NCI-H774 (cell line): ENCODE results near the gene CCDC122.

Source experiments
- DNase-seq: peaks from one replicate; lab custom pipeline; 2025; lab: John Stamatoyannopoulos, UW

CCDC122 gene

GRCh38 chr13:43878892-43879754, at the start of gene CCDC122:
TSS of gene CCDC122 (minus strand) at chr13:43879740. CDS start at chr13:43869376, 10,364 bp downstream.
- peak; percentile 39 for DNase-seq

DNA sequence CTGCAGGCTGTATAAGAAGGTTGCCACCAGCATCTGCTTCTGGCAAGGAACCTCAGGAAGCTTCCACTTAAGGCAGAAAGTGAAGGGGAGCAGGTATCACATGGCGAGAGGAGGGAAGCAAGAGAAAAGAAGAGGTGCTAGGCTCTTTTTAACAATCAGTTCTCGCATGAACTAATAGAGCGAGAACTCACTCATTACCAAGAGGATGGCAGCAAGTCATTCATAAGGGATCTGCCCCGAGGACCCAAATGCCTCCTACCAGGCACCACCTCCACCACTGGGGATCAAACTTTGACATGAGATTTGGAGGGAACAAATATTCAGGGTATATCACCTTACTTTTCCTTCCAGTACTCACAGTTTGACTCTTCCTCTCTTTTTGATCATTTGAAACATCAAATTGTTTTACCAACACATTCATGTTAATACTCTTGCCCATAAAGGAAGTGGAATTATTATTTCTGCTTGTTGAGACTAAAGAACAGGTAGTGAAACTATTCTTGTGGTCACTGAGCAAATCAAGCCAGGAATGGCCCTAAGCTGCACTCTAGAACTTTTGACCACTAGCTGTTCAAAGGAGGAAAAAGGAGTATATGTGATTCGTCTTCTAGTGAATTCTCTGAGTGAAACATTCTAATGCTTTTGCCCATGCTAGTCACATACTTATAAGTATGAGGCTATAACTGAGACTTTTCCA, 45.2 kb upstream of the CCDC122 start:
- no peak for DNase-seq

- no peak for DNase-seq
Measured at GRCh38 chr13:43920965-43921674, 41.6 kb upstream of the CCDC122 start.

- no peak for DNase-seq
Measured at GRCh38 chr13:43918636-43919035, 39.1 kb upstream of the CCDC122 start.

GRCh38 chr13:43916828-43917227, 37.3 kb upstream of the CCDC122 start:
- DNase-seq = no peak

DNA sequence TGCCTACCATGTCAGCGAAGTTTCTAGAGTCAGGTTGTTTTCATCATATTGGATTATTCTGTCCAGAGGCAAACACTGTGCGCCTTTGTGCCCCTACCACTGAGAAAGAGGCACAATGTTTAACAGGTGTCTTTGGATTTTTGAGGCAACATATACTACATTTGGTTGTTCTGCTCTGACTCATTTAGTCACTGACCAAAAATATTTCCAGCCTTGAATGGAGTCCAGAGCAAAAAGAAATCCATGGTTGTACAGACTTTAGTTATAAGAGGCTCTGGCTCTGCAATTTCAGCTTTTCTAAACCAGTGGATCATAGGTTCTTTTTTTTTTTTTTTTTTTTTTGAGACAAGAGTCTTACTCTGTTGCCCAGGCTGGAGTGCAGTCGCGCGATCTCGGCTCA, 35.9 kb upstream of the CCDC122 start:
- no peak for DNase-seq

DNA sequence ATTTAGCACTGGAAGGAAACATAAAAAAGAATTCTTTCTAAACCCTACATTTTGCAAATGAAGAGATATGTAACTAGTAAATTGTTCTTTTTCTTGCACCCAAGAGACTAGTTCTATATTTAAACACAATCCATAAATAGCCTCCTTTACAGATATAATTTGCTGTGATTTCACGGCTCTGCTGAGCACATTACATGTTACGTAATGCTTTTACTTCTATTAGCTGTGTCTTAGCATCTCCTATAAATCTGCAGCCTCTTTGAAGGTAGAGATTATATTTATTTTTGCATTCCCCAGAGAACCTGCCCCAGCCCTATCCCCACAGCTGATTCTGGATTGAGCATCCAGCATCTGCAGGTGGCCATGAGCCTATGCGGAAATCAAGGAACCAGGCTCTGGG, 32.3 kb upstream of the CCDC122 start:
- DNase-seq = no peak

DNA sequence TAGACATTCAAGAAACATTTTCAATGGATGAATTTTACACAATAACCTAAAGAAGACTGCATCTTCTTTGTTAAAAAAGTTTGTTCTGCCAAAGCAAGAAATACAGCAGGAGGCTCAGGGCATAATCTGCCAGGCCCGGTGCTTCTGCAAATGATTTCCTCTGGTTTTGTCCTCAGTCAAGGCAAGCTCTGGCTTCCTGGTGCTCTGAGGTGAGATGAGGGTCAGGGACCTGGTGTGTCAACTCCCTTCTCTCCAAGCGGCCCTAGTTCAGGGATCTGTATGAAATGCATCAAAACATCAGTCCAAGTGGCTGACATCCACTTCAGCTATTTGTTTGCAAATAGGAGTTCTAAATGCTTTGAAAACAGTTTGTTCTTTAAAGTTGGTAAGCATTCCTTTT, 31.7 kb upstream of the CCDC122 start:
- DNase-seq = no peak

GRCh38 chr13:43910856-43911255, 31.3 kb upstream of the CCDC122 start:
- DNase-seq = no peak

GRCh38 chr13:43908156-43909126, 28.9 kb upstream of the CCDC122 start:
- DNase-seq = no peak

GRCh38 chr13:43905435-43906031, 26.0 kb upstream of the CCDC122 start:
- DNase-seq = peak; percentile 36

DNA sequence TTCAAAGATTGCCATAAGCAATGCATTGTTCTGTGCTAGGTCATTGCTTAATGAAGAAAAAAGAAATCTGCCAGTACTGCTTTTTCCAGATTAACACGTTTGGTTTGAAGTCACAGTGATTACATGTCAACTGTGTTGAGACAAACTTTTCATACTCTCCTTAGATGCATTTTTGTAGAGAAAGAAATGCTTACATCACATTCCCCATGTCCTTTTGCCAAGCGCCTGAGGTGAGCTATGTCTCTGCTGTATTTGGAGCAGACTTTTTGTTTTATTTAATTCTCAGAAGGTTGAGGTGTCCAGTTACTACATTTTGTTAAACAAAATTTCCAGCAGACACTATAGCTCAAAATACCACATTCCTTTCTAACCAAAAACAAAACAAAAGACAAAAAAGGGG, 16.4 kb upstream of the CCDC122 start:
- no peak for DNase-seq

- no peak for DNase-seq
Measured at GRCh38 chr13:43894438-43894837, 14.9 kb upstream of the CCDC122 start.

DNA sequence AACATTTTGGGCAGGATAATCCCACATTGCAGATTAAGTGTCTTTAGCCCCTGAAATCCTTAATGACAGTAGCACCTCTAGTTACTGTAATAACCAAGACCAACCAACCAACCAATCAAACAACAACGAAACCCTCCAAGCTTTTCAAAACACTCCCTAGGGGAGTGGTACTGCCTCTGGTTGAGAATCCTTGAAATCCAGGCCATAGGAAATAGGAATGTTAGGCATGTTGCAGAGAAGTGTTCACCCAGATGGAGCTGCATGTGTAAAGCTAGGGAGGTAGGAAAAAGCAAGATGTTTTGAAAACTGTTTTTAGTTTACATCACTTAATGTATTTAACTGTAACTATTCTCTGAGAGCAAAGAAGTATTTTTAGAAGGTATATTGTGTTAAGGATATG, 4.7 kb upstream of the CCDC122 start:
- no peak for DNase-seq

GRCh38 chr13:43883631-43884030, 4.1 kb upstream of the CCDC122 start:
- DNase-seq = no peak

GRCh38 chr13:43881580-43881979, 2.0 kb upstream of the CCDC122 start:
- DNase-seq = no peak

GRCh38 chr13:43880926-43881325, 1.4 kb upstream of the CCDC122 start:
- DNase-seq = no peak

- DNase-seq = no peak
Measured at GRCh38 chr13:43880214-43880855, 795 bp upstream of the CCDC122 start.

DNA sequence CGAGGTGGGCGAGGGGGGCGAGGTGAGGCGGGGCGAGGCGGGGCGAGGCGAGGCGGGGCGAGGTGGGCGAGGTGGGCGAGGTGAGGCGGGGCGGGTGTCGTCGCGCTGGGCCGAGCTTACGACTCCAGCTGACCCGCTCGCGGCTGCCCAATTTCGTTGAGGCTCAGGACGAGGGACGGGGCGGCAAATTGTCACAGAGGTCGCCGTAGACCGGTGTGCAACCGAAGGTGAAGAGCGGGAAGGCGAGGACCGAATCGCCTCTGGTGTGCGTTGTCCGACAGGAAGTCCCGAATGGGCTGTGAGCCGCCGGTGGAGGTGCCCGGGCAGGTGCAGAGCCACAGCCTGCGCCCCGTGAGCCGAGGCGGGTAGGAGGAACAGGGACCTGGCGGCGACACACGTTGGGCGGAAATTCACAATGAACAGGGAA, 228 bp upstream of the CCDC122 start, which contains the start of gene LACC1:
LACC1 (plus strand) TSS at position 150 of the 427 bp plus-strand sequence. CDS start 1,082 bp downstream, outside the sequence.
- peak; percentile 39 for DNase-seq

- no peak for DNase-seq
Measured at GRCh38 chr13:43877766-43878165, 1.8 kb downstream of the CCDC122 start.
